ENCODE results near the gene MPO.

The MPO gene

DNA sequence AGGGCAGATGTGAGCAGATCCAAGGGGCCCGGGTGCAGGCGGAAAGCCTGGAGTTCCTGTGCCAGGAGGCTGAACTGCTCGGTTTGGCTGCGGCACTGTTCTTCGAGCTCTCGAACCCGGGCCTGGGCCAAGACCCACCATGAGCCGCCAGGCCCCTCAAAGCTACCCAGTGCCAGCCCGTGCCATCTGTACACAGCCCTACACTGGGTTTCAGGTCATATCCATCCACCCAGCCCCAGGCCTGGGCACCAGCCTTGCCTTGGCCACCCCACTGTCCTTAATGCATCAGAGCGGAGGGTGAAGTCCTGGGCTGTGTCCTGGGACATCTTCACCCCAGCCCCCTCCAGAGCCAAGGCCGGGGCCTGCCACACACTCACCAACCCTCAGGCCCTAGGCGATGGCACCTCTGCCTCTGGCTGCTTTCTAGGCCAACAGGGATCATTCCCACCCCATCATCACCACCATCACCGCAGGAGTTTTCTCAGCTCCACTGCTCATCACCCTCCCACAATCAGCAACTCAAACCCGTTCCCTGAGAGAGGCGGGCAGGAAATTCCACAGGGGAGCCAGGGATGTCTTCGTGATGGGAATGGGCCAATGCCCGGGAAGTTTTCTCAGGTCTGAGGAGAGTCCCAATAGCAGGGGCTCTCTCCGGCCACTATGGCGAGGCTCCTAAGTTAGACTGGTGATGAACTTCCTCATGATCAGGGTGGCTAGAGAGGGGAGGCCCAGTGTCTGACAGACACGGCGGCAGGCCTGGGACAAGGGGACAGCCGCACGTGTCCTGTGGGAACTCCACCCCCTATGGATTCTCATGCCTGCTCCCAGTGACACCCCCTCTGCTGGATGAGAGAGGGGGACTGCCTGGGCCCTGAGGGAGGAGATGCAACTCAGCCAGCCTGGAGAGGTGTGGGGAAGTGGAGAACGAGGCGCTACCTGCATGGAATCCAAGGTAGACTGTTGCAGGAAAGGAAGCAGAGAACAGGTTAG lies 38.7 kb upstream of the MPO start:
- no peak for FAIRE-seq

DNA sequence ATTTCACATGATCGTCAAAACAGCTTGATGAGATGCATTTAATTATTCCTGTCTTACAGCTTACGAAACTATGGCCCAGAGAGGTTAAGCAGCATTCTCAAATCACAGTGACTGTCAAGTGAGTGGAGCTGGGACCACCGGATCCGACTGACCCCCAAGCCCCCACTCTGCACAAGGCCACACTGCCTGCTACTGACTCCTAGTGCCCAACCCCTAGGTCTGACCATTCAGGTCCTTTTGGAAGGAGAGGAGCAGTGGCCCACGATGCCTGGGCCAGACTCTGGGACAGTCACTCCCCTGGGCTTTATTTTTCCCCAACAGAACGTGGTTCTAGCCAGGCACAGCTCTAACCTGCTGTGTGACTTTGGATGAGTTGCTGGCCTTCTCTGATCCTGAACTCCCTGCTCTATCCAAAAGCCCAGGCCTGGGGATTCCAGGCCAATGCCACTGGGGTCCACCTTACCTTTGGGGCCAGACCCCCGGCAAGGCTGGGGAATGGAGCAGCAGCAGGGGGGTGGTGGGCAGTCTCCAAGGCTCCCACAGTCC lies 38.0 kb upstream of the MPO start:
- no peak for FAIRE-seq

DNA sequence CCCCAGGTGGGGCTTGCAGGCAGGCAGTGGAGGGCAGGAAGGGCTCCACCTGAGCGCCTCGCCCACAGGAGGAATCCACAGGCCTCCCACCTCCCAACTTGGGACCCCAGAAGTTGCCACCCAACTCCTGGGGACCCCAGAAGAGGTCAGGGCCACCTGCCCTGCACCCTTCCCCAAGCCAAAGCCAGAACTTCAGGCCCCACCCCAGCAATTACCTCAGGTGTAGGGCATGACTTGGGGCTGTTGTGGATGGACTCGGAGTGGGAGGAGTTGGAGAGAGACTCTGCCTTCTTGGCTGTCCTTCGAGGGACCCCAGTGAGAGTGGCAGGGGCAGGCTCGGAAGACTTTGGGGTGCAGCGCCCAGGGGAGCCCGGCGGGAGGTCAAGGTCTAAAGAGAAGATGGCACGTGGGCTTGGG lies 37.3 kb upstream of the MPO start:
- FAIRE-seq = no peak

DNA sequence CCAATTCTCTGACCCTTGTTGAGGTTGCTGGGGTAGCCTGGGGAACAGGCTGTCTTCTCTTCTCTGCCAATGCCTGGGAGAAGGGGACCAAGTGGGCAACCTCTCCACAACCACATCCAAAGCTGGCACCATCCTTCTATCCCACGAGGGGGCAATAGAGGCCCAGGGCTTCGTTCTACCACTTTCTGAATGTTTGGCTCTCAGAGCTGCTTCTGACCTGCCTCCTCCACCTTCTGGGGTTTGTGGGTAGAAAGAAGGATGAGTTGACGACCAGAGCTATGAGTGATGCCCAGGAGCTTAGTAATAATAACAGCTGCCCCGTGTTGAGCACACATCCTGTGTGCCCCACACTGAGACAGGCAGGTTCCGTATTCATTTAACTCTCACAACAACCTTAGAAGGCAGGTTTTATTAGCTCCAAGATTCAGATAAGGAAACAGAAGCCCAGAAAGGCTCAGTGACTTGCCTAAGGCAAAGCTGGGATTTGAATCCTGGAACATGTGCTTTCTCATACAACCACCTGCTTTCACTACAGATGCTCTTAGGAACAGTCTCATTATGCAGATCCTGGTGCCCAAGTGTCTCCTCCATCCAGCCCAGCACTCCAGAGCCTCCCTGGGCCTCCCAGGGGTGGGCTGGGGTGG lies 36.8 kb upstream of the MPO start:
- no peak for FAIRE-seq

DNA sequence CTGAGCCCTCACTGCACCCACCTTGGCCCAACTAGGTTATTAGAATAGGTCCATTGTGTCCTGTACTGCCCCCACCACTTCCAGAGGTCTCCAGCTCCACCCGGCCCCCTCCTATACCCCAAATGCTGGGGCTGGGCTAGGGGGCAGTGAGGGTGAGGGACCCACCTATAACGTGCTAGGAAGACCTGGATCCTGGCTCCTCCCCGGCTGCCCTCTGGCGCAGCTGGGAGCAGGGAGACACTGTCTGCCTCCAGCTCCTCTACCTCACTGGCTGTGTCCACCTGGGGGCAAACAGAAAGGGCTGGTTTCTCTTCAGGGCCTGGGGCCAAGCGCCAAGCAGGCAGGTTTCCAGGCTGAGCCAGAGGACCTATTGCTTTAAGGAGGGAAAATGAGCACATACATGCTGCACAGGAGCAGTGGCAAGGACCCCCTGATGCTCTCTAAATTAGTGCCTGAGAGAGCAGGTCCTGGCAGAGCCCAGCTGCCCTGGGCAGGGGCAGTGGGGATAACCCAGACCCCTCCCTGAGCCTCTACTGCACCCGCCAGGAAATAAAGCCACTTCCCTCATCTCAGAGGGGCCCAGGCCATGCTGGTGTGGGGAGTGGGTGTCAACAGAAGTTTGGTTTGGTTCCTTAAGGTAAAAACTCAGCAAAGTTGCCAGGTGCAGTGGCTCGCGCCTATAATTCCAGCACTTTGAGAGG lies 35.7 kb upstream of the MPO start:
- no peak for FAIRE-seq

DNA sequence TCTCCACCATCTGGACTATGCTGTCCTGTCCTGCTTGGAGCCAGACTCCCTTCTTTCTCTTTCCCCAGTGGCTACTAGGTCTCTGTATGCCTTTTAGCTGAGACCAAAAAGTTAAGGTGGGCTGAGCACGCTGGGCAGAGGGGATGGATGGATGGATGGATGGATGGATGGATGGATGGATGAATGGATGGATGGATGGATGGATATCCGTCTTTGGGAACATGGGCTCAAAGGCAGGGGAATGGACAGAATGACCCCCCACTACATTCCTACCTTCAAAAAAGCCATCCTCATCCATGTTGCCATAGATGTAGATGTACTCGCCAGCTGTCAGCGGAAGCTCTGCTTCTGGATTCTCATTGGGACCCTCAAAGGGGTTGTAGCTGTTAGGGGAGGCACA lies 35.0 kb upstream of the MPO start:
- no peak for FAIRE-seq

DNA sequence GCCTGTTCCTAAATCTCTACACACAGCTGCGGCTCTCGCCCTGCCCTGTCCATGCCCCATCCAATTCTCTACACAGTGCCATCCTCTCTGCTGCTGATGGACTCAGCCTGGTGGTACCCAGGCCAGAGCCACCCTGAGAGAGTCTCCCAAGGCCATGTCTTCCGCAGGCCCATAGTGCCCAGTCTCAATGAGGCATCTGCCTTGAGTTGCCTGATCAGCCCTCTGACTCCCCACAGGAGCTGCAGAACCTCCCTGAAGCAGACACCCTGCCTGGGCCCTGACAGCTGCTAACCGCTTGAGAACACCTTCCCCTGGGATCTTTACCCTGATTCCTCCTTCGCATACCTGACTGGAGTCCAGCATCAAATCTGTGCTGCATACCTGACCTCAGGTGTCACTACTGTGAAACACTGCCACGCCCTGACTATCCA lies 34.6 kb upstream of the MPO start:
- FAIRE-seq = no peak

DNA sequence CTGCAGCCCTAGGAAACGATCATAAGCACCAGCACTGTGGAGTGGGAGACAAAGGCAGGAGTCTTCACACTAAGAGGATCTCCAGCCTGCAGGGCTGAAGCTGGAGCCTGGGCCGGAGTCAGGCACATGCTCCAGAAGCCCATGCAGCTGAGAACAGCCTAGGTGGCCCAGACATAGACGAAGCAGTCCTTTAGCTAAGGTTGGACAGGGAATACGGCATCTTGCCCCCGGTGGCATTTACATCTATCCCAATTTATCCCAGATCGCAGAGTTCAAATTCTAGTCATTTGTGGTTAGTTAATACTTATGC lies 33.9 kb upstream of the MPO start:
- FAIRE-seq = no peak

DNA sequence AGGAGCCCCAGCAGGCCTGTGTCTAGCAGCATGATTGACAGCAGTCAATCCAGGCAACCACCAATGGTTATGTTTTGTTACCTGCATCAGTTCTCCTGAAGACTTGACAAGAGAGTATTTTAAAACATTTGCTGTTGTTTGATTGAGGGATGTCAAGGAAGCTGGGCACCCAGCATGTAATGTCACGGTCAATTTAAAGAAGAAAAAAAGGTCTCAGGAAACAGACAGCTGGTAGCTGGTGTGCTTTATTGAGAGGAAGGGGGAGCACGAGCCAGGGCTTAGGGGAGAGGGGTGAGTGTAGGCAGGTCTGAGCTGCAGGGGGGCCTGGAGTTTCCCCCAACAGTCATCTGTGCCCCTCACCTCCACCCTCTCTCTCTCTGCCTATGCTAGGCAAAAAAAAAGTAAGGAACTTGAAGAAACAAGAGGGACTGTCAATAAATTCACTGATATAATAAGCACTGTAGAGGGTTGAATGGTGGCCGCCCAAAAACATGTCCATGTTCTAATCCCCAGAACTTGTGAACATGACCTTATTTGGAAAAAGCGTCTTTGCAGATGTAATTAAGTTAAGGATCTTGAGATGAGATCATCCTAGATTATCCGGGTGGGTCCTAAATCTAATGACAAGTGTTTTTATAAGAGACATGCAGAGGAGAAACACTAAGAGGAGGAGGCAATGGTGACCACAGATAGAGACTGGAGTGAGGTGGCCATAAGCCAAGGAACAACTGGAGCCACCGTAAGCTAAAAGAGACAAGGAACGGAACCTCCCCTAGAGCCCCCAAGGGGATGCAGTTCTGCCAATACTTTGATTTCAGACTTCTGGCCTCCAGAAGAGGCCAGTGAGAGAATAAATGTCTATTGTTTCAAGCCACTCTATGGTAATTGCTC lies 33.3 kb upstream of the MPO start:
- FAIRE-seq = no peak

DNA sequence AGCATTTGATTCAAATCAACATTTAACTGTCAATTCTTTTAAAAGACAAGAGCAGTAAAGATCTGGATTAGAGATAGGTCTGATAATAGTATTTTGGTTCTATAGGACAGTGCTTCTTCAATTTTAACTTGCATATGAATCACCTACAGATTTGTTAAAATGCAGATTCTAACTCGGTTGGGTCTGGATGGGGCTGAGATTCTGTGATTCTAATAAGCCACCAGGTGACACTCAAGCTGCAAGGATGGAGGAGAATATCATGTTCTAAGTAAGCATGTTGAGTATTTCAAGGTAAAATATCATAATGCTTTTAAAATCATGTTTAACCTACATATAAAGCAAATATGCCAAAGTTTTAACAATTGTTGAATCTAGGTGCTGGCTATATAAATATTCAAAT lies 32.1 kb upstream of the MPO start:
- peak; percentile 27 for FAIRE-seq

DNA sequence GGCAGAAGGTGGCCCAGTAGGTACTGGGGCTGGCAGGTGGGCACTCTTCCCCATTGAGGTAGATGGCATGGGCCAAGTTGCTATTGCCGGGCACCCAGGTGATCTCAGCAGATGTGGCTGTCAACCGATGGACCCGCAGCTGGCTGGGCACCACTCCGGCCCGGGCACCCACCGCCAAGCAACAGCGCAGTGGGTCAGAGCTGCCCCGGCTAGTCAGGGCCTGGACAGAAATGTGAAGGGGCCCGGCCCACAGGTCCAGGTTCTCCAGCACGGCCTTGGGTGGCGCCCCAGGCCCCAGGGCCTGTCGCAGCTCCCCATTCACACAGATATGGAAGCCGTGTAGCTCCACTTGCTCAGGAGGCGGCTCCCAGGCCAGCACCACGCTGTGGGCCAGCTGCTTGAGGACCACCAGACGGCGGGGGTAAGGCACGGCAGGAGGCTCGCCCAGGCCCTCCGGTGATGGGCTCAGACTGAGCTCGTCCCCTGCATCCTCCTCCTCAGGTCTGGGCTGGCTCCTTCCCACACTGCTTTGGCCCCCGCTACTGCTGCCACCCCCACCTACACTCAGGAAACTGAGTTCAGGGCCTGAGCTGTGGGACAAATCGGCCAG lies 31.4 kb upstream of the MPO start:
- no peak for FAIRE-seq

DNA sequence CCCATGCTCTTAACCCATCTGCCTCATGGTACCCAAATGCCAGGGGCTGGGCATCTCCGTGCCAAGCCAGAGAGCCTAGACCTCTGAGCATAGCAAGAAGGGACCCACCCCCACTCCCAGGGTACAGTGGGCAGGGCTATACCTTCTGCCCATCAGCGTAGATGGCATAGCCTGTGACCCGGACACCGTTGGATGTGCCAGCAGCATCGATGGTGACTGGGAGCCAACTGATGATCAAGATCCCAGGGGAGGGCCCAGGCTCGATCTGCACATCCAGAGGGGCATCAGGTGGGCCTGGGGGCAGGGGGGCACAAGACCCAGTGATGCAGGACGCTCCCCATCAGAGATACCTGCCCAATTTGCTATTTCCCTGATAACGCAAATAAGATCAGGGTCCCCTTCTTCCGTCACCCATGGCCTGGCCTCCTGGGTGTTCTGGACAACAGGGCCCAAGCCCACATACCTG lies 30.7 kb upstream of the MPO start:
- FAIRE-seq = no peak

DNA sequence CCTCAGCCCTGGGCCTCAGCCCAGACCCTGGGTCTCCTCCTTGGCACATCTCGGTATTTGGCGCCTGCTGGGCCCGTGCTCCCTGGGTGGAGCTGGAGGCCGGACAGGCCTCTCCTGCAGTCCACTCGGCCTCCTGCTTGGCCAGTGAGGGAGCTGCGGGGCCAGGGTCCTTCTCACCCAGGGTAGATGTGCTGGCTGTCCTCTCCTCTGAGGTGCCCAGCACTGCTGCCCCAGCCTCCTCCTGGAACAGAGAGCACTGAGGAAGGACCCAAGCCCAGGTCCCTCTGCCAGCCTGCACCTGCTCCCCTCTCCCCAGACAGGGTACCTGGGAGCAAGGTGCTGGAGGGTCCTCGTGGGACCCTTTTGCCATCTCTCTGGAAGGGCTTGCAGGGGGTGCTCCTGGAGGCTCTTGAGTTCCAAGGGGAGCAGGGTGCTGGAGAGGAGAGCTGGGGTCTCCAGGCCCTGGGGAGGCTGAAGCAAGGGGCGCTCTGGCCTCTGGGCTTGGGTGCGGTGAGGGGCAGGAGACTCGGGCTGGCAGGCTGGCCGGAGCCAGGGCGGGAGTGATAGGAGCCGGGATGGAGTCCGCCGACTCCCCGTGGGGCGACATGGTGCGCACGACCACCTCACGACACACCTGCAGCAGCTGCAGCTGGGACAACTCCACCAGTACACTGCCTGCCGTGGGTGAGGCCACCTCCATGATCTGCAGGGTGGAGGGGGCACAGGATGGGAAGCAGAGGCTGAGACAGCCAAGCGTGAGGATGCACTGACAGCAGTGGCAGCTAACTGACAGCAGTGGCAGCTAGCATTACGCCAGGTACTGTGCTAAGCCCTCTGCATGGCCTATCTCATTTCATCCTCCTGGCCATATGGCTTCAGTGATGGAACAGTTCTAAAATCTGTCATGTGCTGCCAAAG lies 30.0 kb upstream of the MPO start:
- no peak for FAIRE-seq

DNA sequence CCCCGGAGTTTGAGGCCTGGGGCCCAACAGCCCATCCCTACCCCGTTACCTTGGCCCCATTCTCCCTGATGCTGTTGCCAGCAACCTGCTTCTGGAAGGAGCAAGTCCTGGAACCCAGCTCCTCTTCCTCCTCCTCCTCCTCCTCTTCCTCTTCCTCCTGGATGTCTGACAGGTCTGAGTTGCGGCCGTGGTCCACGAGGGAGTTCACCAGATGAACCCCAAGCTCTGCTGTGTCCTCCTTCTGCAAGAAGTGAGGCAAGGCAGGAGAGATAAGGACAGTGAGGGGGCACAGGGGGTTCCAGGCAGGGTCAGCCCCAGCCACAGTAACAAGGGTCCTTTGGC lies 29.2 kb upstream of the MPO start:
- FAIRE-seq = no peak

DNA sequence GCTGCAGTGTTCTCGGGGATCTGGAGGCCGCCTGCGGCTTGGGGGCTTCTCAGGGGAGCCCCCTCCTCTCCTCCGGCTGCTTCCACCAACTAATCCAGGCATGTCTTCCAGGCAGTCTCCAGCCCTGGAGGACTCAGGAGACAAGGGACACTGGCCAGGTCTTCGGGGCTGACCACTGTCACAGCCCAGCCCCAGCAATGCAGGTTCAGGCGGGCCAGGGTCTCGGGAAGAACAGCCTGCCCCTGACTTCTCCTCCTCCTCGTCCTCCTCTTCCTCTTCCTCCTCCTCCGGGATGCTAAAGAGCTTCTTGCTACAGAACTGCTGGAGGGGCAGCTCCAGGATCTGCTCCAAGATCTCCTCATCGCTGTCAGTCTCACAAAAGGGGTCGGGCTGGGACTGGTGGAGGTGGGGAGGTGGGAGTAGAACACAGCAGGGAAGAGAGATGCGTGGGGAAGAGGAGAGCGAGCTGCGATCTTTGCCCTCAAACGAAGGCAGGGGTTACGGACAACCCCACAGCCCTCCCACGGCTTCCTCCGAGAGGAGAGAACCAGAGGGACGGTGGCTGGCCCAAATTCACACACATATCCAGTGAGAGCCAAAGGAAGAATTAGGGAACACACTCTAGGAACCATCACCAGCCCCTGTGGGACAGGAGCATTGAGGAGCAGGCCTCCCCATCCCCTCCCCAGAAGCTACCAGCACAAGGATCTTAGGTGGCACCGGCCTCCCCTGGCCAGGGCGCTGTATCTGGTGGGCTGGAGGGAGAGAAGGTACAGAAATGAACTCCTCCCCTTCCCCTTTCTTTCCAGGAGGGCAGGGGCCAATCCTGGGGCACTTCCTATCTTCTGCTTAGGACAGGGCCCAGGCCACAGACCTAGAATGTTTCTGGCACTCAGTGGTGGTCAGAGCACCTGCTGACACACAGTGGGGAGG lies 28.5 kb upstream of the MPO start:
- FAIRE-seq = no peak

DNA sequence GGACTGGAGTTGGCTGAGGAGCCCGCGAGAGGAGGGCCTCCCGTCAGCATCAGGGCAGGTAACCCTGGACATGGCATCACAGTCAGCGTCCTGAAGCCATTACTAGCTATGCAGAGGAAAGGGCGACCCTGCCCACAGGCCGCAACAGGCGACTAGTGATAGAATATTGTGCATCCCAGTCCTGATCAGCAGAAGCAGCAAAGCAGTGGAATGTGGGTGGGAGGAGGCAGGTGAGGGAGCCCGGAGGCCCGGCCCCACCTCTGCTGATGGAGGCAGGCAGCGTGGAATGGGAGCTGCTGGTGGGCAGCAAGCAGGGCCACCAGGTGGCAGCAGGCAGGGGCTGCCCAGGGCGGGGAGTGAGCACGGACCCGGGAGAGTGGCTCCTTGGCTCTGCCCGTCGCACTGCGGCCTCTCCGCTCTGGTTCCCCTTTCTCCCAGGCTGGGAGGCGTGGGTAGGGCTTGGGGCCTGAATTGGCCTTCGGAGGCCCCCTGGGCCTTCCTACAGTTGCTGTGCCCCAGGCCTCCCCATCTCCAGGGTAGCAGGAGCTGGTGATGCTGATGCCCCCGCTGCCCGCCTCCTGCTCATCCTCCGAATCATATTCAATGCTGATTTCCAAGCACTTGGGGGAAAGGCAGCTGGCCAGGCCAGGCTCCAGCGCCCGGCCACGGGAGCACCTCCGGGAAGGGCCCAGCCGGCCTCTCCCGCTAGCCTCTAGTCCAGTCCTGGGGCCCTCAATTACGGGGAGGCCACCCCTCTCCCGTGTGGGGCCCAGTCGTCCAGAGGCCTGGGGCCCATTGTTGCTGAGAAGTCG lies 27.6 kb upstream of the MPO start:
- FAIRE-seq = no peak

DNA sequence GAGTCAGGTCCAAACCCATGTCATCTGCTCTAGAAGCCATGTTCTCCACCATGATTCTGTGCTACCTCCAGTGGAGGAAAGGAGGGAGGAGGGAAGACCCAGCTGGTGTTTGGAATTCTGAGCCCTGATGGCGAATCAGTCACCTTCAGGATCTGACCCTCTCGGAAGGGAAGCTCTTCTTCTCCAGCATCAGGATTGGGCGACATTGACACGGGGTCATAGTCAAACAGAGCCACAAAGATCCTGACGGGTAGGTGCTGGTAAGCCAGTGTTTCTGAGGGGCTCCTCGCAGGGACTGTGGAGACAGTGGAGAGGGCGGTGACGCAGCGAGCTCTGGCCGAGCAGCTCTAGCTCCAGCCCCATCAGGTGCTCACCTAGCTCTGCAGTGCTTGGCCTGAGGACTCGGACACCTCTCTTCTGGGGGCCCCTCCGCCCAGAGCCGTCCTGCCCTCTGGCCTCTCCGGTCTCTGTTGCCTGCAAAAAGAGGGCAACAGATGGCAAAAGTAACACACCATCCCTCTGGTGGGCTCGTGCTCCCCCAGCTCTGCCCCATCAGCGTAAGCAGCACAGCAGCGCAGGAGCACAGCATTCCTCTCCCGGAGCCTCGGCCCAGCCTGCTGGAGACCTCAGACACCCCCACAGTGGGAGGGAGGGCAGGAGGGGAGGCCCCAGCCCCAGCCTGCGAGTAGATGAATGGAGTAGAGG lies 26.9 kb upstream of the MPO start:
- FAIRE-seq = no peak

Measured in G401.6 (cell line).